Measurements from ENCODE around the gene PI4KA. TPM values are rescaled to one million over a fixed set of nuclear protein-coding genes. Genes with fewer than 3 reads are reported as not detected.
"Not testable (repeated sequence)": the region's sequence is repeated elsewhere in the genome, so short reads cannot be mapped to it uniquely, and the experiment has no call there.

Gene PI4KA
- total RNA-seq, 1 experiment from 2014 or later = 23.8 TPM

DNA sequence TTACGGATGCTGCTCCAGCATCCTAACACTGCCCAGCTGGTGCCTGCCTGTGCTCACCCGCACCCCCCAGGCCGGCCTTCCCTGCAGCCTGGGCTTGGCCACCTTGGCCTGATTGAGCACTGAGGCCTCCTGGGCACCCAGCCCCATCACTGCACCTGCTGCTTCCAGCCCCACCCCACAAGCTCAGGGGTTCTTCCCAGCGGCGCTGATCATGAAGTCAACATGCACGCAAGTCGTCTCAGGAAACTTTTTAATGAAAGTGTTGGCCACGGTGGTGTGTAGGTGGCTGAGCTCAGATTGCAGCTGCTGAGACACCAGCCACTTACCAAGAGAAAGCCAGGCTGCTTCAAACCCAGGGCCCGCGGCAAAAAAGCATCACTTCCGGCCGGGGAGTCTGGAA lies 163.4 kb downstream of the PI4KA start:
- DNase-seq (ENCODE audit: low read depth) = not testable (repeated sequence)

DNA sequence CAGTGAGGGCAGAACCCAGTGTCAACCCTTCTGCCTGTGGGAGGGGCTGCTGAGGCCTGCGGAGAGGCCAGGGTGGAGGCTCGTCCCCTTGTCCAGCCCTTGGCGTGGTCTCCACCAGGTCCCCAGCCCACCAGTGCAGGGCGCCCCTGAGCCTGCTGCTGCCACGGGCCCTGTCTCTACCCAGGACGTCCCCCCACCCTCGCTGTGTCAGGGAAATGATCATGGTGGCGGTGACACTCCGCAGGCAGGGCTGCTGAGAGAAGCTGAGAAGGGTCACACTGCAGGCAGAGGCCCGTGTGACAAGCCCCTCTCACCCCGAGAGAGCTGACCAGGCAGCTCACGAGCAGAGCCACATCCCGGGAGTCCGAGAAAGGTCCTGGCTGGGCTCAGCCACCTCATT lies 164.4 kb downstream of the PI4KA start:
- not testable (repeated sequence) for DNase-seq (ENCODE audit: low read depth)

DNA sequence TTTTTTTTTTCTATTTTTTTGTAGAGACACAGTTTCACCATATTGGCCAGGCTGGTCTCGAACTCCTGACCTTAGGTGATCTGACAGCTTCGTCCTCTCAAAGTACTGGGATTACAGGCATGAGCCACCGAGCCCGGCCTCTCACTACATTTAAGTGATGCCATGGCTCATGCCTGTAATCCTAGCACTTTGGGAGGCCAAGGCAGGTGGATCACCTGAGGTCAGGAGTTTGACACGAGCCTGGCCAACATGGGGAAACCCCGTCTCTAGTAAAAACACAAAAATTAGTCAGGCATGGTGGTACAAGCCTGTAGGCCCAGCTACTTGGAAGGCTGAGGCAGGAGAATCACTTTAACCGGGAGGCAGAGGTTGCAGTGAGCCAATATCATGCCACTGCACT lies 165.7 kb downstream of the PI4KA start:
- DNase-seq (ENCODE audit: low read depth) = not testable (repeated sequence)

DNA sequence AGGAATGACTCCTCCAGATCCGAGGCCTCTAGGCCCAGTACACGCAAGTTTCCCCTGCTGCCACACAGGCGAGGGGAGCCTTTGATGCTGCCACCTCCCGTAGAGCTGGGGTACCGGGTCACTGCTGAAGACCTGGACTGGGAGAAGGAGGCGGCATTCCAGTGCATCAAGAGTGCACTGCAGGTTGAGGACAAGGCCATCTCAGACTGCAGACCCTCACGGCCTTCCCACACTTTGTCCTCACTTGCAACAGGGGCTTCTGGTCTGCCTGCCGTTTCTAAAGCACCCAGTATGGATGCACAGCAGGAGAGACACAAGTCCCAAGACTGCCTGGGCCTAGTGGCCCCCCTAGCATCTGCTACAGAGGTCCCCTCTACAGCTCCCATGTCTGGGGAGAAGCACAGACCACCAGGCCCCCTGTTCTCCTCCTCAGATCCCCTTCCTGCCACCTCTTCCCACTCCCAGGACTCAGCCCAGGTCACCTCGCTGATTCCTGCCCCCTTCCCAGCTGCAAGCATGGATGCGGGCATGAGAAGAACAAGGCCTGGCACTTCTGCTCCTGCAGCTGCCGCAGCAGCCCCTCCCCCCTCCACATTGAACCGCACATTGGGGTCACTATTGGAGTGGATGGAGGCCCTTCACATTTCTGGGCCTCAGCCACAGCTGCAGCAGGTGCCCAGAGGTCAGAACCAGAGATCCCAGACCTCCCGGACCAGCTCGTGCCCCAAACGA lies 167.9 kb downstream of the PI4KA start:
- DNase-seq (ENCODE audit: low read depth) = not testable (repeated sequence)

DNA sequence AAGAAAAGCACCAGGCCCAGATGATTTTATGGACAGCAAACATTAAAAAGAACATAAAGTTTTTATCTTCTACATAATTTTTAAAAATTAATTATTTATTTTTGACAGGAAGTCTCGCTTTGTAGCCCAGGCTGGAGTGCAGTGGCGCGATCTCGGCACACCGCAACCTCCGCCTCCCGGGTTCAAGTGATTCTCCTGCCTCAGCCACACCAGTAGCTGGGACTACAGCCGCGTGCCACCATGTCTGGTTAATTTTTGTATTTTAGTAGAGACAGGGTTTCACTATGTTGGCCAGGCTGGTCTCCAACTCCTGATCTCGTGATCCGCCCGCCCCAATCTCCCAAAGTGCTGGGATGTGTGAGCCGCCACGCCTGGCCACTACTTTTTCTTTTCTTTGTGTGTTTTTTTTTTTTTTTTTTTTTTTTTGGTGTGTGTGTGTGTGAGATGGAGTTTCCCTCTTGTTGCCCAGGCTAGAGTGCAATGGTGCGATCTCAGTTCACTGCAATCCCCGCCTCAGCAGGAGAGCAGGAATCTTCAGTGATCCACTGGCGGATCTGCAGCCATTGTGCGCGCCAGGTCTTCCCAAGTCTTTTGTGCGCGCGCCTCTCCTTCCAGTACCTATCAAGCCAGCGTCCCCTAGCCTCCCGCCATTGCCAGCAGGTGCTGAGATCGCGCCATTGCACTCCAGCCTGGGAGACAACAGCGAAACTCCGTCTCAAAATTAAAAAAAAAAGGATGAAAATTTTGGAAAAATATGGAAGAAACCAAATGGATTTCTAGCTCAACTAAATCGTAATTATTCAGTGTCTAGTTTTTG lies 171.0 kb downstream of the PI4KA start:
- DNase-seq (ENCODE audit: low read depth) = not testable (repeated sequence)

DNA sequence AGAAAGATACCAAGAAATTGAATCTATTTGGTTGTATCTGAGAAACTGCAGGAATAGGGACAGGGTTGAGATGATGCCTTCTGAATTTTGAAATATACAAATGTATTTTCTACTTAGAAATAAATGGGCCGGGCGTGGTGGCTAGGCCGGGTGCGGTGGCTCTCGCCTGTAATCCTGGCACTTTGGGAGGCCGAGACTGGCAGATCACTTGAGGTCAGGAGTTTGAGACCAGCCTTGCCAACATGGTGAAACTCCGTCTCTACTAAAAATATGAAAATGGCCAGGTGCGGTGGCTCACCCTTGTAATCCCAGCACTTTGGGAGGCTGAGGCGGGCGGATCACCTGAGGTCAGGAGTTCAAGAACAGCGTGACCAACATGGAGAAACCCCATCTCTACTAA lies 172.8 kb downstream of the PI4KA start:
- DNase-seq (ENCODE audit: low read depth) = not testable (repeated sequence)

DNA sequence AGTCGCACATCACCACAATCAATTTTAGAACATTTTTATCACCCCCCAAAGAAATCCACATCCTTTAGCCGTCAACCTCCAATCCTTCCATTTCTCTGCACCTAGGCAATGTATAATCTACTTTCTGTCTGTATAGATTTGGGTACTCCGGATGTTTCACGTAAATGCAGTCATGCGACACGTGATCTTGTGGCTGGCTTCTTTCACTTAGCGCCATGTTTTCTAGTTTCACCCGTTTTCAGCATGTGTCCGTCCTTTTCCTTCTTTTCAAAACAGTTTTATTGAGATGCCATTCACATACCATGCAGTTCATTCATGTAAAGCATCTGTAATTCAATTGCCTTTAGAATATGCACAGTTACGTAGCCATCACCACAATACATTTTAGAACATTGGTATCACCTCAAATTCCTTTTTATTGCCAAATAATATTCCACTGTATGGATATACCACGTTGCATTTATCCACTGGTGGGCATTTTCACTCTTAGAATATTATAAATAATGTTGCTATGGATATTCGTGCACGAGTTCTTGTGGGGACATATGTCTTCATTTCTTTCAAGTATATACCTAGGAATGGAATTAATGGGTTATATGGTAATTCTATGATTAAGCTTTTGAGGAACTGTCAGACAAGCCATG lies 179.7 kb downstream of the PI4KA start:
- DNase-seq (ENCODE audit: low read depth) = not testable (repeated sequence)

DNA sequence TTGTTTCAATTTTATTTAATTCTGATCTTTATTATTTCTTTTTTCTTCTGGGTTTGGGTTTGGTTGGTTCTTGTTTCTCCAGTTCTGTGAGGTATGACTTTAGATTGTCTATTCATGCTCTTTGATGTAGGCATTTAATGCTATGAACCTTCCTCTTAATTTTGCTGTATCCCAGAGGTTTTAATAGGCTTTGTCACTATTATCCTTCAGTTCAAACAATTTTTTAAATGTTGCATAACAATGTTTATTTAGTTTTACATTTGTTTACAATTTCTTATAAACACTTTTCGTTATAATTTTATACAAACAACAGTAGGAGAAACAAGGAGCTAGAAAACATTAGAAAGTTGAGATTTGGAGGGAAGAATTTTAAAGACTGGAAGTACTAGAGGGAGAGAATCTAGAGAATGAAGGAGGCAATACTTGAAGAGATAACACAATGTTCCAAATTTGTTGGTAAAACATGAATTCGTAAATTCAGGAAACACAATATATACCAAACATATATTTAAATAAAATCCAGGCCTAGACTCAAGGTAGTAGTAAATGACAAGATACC lies 180.8 kb downstream of the PI4KA start:
- DNase-seq (ENCODE audit: low read depth) = no peak

DNA sequence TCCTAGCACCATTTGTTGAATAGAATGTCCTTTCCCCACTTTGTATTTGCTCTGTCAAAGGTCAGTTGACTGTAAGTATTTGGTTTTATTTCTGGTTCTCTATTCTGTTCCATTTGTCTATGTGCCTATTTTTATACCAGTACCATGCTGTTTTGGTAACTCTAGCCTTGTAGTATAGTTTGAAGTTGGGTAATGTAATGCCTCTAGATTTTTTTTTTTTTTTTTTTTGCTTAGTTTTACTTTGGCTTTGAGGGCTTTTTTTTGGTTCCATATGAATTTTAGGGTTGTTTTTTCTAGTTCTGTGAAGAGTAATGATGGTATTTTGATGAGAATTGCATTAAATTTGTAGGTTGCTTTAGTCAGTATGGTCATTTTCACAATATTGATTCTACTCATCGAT lies 183.0 kb downstream of the PI4KA start:
- not testable (repeated sequence) for DNase-seq (ENCODE audit: low read depth)

DNA sequence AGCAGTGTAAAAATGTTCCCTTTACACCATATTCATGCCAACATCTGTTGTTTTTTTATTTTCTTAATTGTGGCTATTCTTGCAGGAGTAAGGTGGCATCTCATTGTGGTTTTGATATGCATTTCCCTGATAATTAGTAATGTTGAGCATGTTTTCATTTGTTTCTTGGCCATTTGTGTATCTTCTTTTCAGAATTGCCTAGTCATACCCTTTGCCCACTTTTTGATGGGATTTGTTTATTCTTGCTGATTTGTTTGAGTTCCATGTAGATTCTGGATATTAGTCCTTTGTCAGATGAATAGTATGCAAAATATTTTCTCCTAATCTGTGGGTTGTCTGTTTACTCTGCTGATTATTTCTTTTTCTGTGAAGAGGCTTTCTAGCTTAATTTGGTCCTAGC lies 183.6 kb downstream of the PI4KA start:
- DNase-seq (ENCODE audit: low read depth) = no peak

DNA sequence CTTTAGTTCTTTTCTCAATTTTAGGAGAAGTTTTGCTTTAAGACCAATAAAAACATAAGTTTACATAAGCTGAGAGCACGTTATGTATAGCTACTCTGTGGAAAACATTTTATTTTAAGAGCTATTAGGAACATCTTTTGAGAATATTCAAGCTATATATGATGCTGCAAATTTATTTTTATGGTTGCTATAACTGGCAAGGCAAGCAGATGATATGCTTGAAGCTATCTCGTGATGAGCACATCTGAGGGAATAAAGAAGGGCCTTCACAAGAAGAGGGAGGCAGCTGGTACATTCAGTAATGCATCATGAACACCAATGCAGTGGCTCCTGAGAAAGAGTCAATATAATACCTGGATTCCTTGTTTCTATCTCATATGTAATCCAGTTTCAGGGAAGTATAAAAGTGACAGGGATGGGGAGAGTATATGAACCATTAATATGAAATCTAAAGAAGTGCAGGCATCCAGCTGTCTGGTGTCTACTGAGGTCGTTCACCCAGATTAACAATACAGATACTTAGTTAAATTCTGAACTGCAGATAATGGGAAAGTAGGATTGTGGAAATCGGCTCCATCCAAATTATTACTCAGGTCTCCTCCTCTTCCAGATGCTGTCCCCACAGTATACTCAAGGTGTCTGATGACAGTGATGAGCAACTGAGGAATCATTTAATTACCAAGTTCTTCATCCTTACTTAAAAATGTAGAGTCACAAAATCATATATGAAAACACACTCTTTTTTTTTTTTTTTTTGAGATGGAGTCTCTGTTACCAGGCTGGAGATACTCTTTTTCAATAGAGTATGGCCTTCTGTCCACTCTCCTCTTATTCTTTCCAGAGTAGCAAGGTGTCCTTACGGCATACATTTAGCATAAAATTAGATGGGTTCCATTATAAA lies 185.1 kb downstream of the PI4KA start:
- DNase-seq (ENCODE audit: low read depth) = no peak

DNA sequence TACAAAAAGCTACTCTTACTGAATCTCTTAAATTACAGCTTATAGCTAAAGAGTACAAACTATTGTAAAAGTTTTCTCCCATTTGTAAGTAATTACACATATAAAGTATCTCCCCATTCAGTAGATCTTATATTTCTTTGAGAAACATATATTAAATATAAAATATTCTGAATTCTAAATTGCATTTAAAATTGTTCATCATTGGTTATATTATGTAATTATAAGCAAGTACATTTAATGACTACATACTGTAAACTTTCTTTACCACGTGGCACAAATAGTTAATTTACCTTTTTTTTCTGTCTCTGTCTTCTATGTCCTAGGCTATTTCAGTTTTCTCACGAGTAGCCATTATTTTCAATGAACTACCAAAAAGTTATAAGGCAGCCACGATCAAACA lies 185.9 kb downstream of the PI4KA start:
- no peak for DNase-seq (ENCODE audit: low read depth)

DNA sequence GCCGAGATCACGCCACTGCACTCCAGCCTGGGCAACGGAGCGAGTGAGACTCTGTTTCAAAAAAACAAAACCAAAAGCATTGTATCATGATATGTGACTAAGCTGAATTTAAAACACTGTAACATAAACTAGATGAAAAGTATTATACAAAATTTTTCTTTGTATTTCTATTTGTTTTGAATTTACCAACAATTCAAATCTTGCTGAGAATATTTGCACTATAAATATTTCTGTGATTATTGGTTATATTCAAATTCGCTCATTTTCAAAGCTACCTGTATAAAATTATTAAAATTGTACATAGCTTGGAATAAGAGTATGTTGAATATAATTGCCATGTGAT lies 186.6 kb downstream of the PI4KA start:
- no peak for DNase-seq (ENCODE audit: low read depth)

DNA sequence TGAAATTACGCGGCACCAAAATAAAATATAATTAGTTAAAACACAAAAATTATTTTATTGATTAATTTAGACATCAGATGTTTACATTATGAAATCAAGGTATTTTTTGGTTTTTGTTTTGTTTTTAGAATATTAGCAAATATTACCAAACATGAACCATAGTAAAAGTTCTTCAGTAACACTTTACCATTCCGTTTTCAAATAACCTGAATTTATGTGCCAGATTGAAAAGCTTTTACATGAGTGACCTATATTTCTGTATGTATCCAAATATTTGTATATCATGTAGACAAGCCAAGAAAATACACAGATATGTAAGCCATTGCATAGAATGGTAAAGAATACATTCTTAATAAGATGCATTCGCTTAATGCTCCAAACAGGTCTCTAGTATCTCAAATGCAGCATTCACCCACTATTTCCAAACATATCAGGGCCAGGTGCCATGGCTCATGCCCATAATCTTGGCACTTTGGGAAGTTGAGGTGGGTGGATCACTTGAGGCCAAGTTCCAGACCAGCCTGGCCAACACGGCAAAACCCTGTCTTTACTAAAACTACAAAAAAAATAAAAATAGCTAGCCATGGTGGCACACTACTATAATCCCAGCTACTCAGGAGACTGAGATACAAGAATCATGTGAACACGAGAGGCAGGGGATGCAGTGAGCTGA lies 187.1 kb downstream of the PI4KA start:
- no peak for DNase-seq (ENCODE audit: low read depth)

DNA sequence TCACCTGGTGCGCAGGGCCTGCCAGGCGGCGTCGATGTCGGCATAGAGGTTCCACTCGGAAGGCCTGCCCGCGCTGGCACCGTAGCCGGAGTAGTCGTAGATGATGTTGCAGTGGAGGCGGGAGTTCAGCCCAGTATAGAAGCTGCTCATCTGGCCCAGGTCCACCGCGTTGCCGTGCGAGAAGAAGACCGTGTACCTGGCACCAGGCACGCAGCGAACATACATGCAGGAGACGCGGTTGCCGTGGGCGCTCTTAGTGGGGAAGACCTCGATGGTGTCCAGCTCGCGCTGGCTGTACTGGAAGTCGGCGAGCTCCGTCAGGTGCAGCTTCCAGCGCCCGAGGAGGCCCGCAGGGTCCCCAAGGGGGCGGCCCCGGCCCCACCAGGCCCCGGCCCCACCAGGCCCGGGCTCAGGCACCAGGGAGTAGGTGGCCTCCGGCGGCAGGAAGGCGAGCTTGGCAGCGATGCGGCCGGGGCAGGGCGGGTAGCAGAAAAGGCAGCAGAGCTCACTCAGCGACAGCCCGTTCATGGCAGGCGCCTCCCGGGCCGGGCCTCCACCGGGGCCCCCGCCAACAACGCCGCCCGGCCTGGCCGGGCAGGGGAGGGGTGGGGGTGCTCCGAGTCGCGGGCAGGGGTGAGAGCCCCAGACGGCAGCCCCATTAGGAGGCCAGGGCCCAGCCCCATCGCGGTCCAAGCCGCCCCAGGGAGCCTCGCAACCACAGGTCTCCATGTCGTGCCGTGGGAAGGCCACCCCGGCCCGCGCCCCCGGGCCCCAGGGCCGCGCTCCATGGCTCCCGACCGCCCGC lies 188.0 kb downstream of the PI4KA start:
- not testable (repeated sequence) for DNase-seq (ENCODE audit: low read depth)

DNA sequence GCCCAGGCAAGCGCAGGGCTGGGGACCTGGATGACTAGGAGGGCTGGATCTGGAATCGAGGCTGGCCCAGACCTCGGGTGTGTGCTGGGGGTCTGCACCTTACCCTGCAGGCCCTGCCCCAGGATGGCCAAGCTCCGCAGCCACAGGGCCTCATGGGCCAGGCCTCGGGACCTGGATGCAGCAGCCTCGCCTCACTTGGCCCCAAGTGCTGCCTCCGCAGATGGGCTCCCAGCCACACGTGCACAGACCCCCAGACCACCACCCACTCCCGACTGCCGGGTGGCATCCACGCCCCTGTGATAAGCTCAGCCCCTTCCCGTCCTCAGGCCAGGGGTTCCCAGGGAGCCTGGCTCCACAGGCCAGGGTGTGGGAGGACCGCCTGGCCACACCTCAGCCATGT lies 188.7 kb downstream of the PI4KA start:
- DNase-seq (ENCODE audit: low read depth) = not testable (repeated sequence)

DNA sequence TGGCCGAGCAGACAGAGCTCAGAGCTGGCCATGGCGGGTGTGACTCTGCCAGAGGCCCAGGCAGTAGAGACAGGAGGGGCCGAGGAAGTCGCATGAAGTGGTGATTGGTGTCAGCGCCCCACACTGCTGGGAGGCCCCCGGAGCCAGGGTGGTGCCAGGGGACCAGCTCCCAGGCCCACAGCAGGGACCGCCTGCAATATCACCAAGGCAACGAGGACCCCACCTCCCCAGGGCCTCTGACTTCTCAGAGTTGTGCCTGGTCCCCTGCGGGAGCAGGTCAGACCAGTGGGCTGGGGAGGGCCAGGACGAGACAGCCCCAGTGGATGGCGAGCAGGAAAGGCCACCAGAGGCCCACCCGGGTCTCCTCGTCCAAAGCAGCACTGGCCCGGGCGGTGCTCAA lies 189.1 kb downstream of the PI4KA start:
- not testable (repeated sequence) for DNase-seq (ENCODE audit: low read depth)

DNA sequence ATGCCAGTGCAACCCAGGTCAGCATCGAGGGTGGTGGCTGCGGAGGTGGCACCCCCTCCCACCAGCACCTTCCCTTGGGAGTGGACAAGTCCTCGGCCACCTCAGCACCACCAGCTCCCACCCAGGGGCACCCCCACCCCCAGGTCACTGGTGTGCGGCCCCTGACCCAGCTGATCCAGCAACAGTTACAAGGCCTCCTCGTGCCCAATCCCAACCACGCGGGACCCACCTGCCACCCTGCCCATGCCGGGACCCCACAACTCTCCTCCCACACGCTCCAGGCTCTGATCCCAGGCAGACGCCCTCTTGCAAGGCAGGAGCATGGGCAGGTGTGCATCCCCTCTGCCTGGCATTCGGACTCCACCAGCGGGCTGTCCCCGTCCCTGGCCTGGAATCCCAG lies 189.8 kb downstream of the PI4KA start:
- not testable (repeated sequence) for DNase-seq (ENCODE audit: low read depth)

DNA sequence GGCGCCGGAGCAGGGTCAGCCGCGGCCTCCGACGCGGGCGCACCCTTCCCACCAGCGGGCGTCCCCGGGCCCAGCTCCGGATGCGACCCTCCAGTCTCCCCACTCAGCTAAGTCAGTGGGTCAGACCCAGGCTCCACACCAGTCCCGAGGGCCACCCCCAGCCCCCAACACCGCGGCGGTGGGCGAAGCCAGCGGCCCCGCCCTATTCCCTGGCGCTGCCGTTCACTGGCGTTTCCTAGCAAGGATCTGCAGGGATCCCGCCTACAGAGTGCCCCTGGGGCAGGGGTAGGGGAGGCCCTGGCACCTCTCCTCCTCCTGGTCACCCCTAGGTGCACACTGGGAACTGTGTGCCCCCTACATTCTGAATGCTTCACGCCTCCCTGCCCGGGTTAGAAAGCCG lies 190.4 kb downstream of the PI4KA start:
- not testable (repeated sequence) for DNase-seq (ENCODE audit: low read depth)

DNA sequence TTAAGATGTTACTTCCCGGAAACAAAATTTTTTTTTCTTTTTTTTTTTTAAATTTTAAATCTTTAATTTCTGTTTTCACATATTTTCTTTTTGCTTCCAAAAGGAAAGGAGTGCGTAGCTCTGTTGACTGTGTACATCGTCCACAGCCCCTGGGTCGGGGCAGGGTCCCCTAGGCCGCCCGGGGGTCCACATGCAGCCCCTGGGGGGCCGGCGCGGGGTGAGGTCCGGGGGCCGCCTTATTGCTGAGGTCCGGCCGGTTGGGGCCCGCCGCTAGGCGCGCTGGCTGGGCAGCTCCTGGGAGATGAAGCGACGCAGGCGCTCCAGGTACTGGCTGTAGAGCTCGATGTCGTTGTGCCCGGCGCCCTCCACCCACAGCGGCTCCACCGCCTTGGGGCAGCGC lies 191.1 kb downstream of the PI4KA start:
- not testable (repeated sequence) for DNase-seq (ENCODE audit: low read depth)
